ENCODE measurements around the gene PPDPF. TPM values are rescaled to one million over a fixed set of nuclear protein-coding genes. Genes with fewer than 3 reads are reported as not detected.

The PPDPF gene
- total RNA-seq, 1 donor from 2014 or later: 355 TPM

- TF ChIP-seq CTCF (IDR thresholded peaks at IDR 0.05): no peak
- Histone ChIP-seq H3K4me1 (peaks cover 3% of the 10 kb centered on the region), H3K4me3 (no peak overlapping the region), H3K27me3 (peaks cover 43% of the 10 kb centered on the region), H3K27ac (no peak overlapping the region), H3K36me3 (no peaks in the 10 kb centered on the region), H3K9me3 (no peaks in the 10 kb centered on the region)
- intact Hi-C loops (cut with DNase I): no loop called here
- DNase-seq (no peak), ATAC-seq (no peak)
Measured at GRCh38 chr20:63491078-63491477, 29.5 kb upstream of the PPDPF start.

- no peak for TF ChIP-seq CTCF (IDR thresholded peaks at IDR 0.05)
- H3K4me1 ChIP-seq: peaks cover 8% of the 10 kb centered on the region
- no peak for DNase-seq
- no peak overlapping the region for H3K27ac ChIP-seq
- H3K9me3 ChIP-seq: no peaks in the 10 kb centered on the region
- ATAC-seq: no peak
- peaks cover 42% of the 10 kb centered on the region for H3K27me3 ChIP-seq
- no peak overlapping the region for H3K4me3 ChIP-seq
- intact Hi-C loops (cut with DNase I): no loop called here
- no peaks in the 10 kb centered on the region for H3K36me3 ChIP-seq
Measured at GRCh38 chr20:63491635-63492230, 28.8 kb upstream of the PPDPF start.

GRCh38 chr20:63492518-63492917, 28.0 kb upstream of the PPDPF start:
- Histone ChIP-seq H3K27me3 (peaks cover 45% of the 10 kb centered on the region), H3K4me1 (peaks cover 8% of the 10 kb centered on the region)
- TF ChIP-seq CTCF (IDR thresholded peaks at IDR 0.05): no peak

GRCh38 chr20:63492982-63493381, 27.6 kb upstream of the PPDPF start:
- H3K4me1 ChIP-seq: peaks cover 8% of the 10 kb centered on the region
- no peak for TF ChIP-seq CTCF (IDR thresholded peaks at IDR 0.05)
- H3K9me3 ChIP-seq: no peaks in the 10 kb centered on the region
- H3K27me3 ChIP-seq: peaks cover 45% of the 10 kb centered on the region
- no peak overlapping the region for H3K4me3 ChIP-seq
- no peaks in the 10 kb centered on the region for H3K36me3 ChIP-seq
- intact Hi-C loops (cut with DNase I): no loop called here
- DNase-seq (no peak), ATAC-seq (no peak)
- H3K27ac ChIP-seq: no peak overlapping the region

More at GRCh38 chr20:63492518-63492917, 28.0 kb upstream of the PPDPF start:
- Histone ChIP-seq H3K36me3 (no peaks in the 10 kb centered on the region), H3K9me3 (no peaks in the 10 kb centered on the region), H3K27ac (no peak overlapping the region), H3K4me3 (no peak overlapping the region)
- ATAC-seq (no peak), DNase-seq (no peak)
- intact Hi-C loops (cut with DNase I): no loop called here

GRCh38 chr20:63493563-63494020, 27.0 kb upstream of the PPDPF start:
- H3K27me3 ChIP-seq: peaks cover 47% of the 10 kb centered on the region

More at GRCh38 chr20:63493563-63494020, 27.0 kb upstream of the PPDPF start:
- no peaks in the 10 kb centered on the region for H3K9me3 ChIP-seq
- H3K36me3 ChIP-seq: no peaks in the 10 kb centered on the region
- intact Hi-C loops (cut with DNase I): no loop called here
- no peak for TF ChIP-seq CTCF (IDR thresholded peaks at IDR 0.05)
- no peak for ATAC-seq
- DNase-seq: no peak
- peaks cover 8% of the 10 kb centered on the region for H3K4me1 ChIP-seq
- no peak overlapping the region for H3K4me3 ChIP-seq
- no peak overlapping the region for H3K27ac ChIP-seq
